Trophoblast cell (in vitro differentiated cells and primary cell): ENCODE results near the gene GNG12.
"Not testable (repeated sequence)": the region's sequence is repeated elsewhere in the genome, so short reads cannot be mapped to it uniquely, and the experiment has no call there.

Experiments
- DNase-seq, 2 donors: peaks; one replicate each; pipeline ENCODE4 v3.0.0-alpha.2; 2016
- H2AFZ ChIP-seq: 2 replicates; pipeline ENCODE4 v1.6.1; 2013; ENCODE audit warnings: low read length, moderate library complexity, mild to moderate bottlenecking; ENCODE audit not compliant: insufficient read depth, poor library complexity
- H2AK5ac ChIP-seq: 2 replicates; pipeline ENCODE4 v1.6.1; 2013; ENCODE audit warnings: mild to moderate bottlenecking, low read length
- H2BK120ac ChIP-seq: 2 replicates; pipeline ENCODE4 v1.6.1; 2013; ENCODE audit warnings: low read length, mild to moderate bottlenecking, moderate library complexity; ENCODE audit not compliant: insufficient read depth, poor library complexity
- H2BK12ac ChIP-seq: 2 replicates; pipeline ENCODE4 v1.6.1; 2013; ENCODE audit warnings: mild to moderate bottlenecking, low read length, moderate library complexity
- H2BK5ac ChIP-seq: 2 replicates; pipeline ENCODE4 v1.6.1; 2013; ENCODE audit warnings: low read length, low read depth, moderate library complexity, mild to moderate bottlenecking; ENCODE audit not compliant: poor library complexity
- H3K14ac ChIP-seq: 2 replicates; pipeline ENCODE4 v1.6.1; 2013; ENCODE audit warnings: mild to moderate bottlenecking, low read length
- H3K18ac ChIP-seq: 2 replicates; pipeline ENCODE4 v1.6.1; 2013; ENCODE audit warnings: mild to moderate bottlenecking, low read length
- H3K23ac ChIP-seq: 2 replicates; pipeline ENCODE4 v1.6.1; 2013; ENCODE audit warnings: low read length
- H3K27ac ChIP-seq: 2 replicates; pipeline ENCODE4 v1.5.1; 2013; ENCODE audit warnings: low read depth, mild to moderate bottlenecking, inconsistent platforms, low read length, moderate library complexity
- H3K27me3 ChIP-seq: 2 replicates; pipeline ENCODE4 v1.6.1; 2013; ENCODE audit warnings: inconsistent platforms, mild to moderate bottlenecking, low read length, moderate library complexity; ENCODE audit not compliant: insufficient read depth
- H3K36me3 ChIP-seq, 2 experiments: 1 replicate in 1 of 2; 2 replicates in 1 of 2; pipeline ENCODE4 v1.6.1; 2013; ENCODE audit warnings: low read length in 2 of 2, mild to moderate bottlenecking in 2 of 2, moderate library complexity in 1 of 2; ENCODE audit not compliant: insufficient read depth in 2 of 2, control insufficient read depth in 1 of 2
- H3K4ac ChIP-seq: 2 replicates; pipeline ENCODE4 v1.6.1; 2013; ENCODE audit warnings: low read depth, mild to moderate bottlenecking, low read length, moderate library complexity
- H3K4me1 ChIP-seq, 2 experiments: 1 replicate in 1 of 2; 2 replicates in 1 of 2; pipeline ENCODE4 v1.6.1; 2013; ENCODE audit warnings: low read length in 2 of 2, mild to moderate bottlenecking in 2 of 2, moderate library complexity in 1 of 2; ENCODE audit not compliant: insufficient read depth in 2 of 2, control insufficient read depth in 1 of 2
- H3K4me2 ChIP-seq: 2 replicates; pipeline ENCODE4 v1.6.1; 2013; ENCODE audit warnings: inconsistent platforms, mild to moderate bottlenecking, low read length, moderate library complexity
- H3K4me3 ChIP-seq: 2 replicates; pipeline ENCODE4 v1.5.1; 2013; ENCODE audit warnings: mild to moderate bottlenecking, low read depth, low read length, inconsistent platforms
- H3K79me1 ChIP-seq: one replicate; pipeline ENCODE4 v1.6.1; 2013; ENCODE audit warnings: low read length
- H3K79me2 ChIP-seq: 2 replicates; pipeline ENCODE4 v1.6.1; 2013; ENCODE audit warnings: low read length, mild to moderate bottlenecking; ENCODE audit not compliant: control insufficient read depth, insufficient read depth, poor library complexity
- H3K9ac ChIP-seq: 2 replicates; pipeline ENCODE4 v1.6.1; 2013; ENCODE audit warnings: mild to moderate bottlenecking, low read length
- H3K9me3 ChIP-seq: 2 replicates; pipeline ENCODE4 v1.6.1; 2013; ENCODE audit warnings: low read depth, mild to moderate bottlenecking, control low read depth, inconsistent platforms, low read length; ENCODE audit not compliant: insufficient read depth
- H4K12ac ChIP-seq: 2 replicates; pipeline ENCODE4 v1.6.1; 2013; ENCODE audit warnings: low read depth, mild to moderate bottlenecking, low read length, moderate library complexity
- H4K8ac ChIP-seq: 2 replicates; pipeline ENCODE4 v1.6.1; 2013; ENCODE audit warnings: low read depth, mild to moderate bottlenecking, low read length, moderate library complexity
- H4K91ac ChIP-seq: one replicate; pipeline ENCODE4 v1.6.1; 2013; ENCODE audit warnings: low read depth, mild to moderate bottlenecking, low read length, moderate library complexity
- WGBS: extraction: QIAGEN DNeasy Blood & Tissue Kit; methylation state at CpG from one replicate; pipeline ENCODE4 v1.1.7; 2013; ENCODE audit warnings: missing lambda C conversion rate; ENCODE audit not compliant: insufficient read length, insufficient coverage; ENCODE audit errors: extremely low coverage; 5-methylcytosine and 5-hydroxymethylcytosine counted together

GNG12 gene

GRCh38 chr1:67731322-67731721 lies 101.9 kb downstream of the GNG12 start:
- H2BK5ac ChIP-seq, result no peak overlapping the region
- no peak overlapping the region for H2BK12ac ChIP-seq
- H2AFZ ChIP-seq, result no peak overlapping the region
- no peaks in the 10 kb centered on the region for H3K9me3 ChIP-seq
- peak overlapping the region; percentile 48 for H3K23ac ChIP-seq
- no peak overlapping the region for H3K14ac ChIP-seq
- H3K27me3 ChIP-seq, result no peaks in the 10 kb centered on the region
- H3K4me3 ChIP-seq, result no peak overlapping the region
- H3K9ac ChIP-seq, result no peak overlapping the region
- no peak for DNase-seq
- no peak overlapping the region for H4K12ac ChIP-seq
- no peak overlapping the region for H3K4ac ChIP-seq
- H3K79me2 ChIP-seq, result no peaks in the 10 kb centered on the region
- H2AK5ac ChIP-seq, result no peak overlapping the region
- H3K27ac ChIP-seq, result no peak overlapping the region
- no peak overlapping the region for H3K4me2 ChIP-seq
- no peak overlapping the region for H3K18ac ChIP-seq
- no peaks in the 10 kb centered on the region for H3K36me3 ChIP-seq
- H4K91ac ChIP-seq, result no peak overlapping the region
- H2BK120ac ChIP-seq, result no peak overlapping the region
- peaks cover 2% of the 10 kb centered on the region for H3K79me1 ChIP-seq
- no peak overlapping the region for H4K8ac ChIP-seq
- WGBS, result no CpG with 5 or more reads among the region's 2 CpGs
- H3K4me1 ChIP-seq, result peaks cover 8% of the 10 kb centered on the region in 2 experiments

DNA sequence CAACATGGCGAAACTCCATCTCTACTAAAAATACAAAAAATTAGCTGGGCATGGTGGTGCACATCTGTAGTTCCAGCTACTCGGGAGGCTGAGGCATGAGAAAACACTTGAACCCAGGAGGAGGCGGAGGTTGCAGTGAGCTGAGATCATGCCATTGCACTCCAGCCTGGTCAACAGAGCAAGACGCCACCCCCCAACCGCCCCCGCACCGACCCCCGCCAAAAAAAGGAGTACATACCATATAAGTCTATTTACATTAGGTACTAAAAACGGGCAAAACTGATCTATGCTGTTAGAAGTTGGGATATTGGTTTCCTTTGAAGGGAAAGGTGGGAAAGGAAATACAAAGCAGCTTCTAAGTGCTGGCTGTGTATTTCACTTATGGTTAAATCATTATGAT lies 103.0 kb downstream of the GNG12 start:
- not testable (repeated sequence) for H3K79me1 ChIP-seq, H3K36me3 ChIP-seq, H2BK5ac ChIP-seq, H3K4me2 ChIP-seq, H3K27me3 ChIP-seq, H4K8ac ChIP-seq, H2AK5ac ChIP-seq, H3K9me3 ChIP-seq, H3K79me2 ChIP-seq, H3K9ac ChIP-seq, H4K12ac ChIP-seq, H3K23ac ChIP-seq, H3K27ac ChIP-seq, DNase-seq, H2BK120ac ChIP-seq, H3K4me3 ChIP-seq, H3K18ac ChIP-seq, H3K4ac ChIP-seq, H2BK12ac ChIP-seq, H2AFZ ChIP-seq, H3K4me1 ChIP-seq, H4K91ac ChIP-seq, H3K14ac ChIP-seq
- WGBS, result no CpG with 5 or more reads among the region's 9 CpGs

DNA sequence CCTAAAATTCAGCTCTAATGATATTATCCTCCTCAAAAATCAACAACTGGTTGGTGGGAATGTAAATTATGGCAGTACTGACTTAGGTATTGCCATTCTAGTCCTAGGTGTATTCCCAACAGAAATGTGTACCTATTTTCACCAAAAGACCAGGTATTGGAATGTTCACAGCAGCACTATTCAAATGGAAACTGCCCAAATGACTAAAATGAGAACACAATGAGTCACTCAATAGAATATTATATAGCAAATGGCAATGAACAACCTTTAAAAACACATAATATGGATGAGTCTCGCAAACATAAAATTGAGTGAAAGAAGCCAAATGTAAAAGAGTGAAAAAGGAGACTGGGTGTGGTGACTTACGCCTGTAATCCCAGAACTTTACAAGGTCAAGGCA lies 103.4 kb downstream of the GNG12 start:
- Histone ChIP-seq H4K12ac (no peak overlapping the region), H2AK5ac (no peak overlapping the region), H4K91ac (no peak overlapping the region), H3K23ac (no peak overlapping the region), H3K18ac (no peak overlapping the region), H3K79me2 (no peaks in the 10 kb centered on the region), H3K4ac (no peak overlapping the region), H3K4me2 (no peak overlapping the region), H3K27ac (no peak overlapping the region), H3K9me3 (no peaks in the 10 kb centered on the region), H2BK120ac (no peak overlapping the region), H3K79me1 (peaks cover 2% of the 10 kb centered on the region), H3K27me3 (no peaks in the 10 kb centered on the region), H3K9ac (no peak overlapping the region), H2BK12ac (no peak overlapping the region), H3K4me3 (no peak overlapping the region), H2BK5ac (no peak overlapping the region), H2AFZ (no peak overlapping the region), H3K36me3 (no peaks in the 10 kb centered on the region), H4K8ac (no peak overlapping the region), H3K14ac (no peak overlapping the region), H3K4me1 (peaks cover 2 to 5% of the 10 kb centered on the region in 2 experiments)
- WGBS, result no CpG with 5 or more reads among the region's 2 CpGs
- DNase-seq, result no peak

GRCh38 chr1:67726224-67726623 lies 107.0 kb downstream of the GNG12 start:
- H4K91ac ChIP-seq, result no peak overlapping the region
- H2AK5ac ChIP-seq, result no peak overlapping the region
- H3K79me1 ChIP-seq, result no peaks in the 10 kb centered on the region
- H3K9ac ChIP-seq, result no peak overlapping the region
- H2AFZ ChIP-seq, result no peak overlapping the region
- no peak overlapping the region for H3K14ac ChIP-seq
- no peaks in the 10 kb centered on the region for H3K4me1 ChIP-seq
- no peak overlapping the region for H3K4ac ChIP-seq
- DNase-seq, result no peak
- no peaks in the 10 kb centered on the region for H3K79me2 ChIP-seq
- H2BK120ac ChIP-seq, result no peak overlapping the region
- H4K12ac ChIP-seq, result no peak overlapping the region
- no peak overlapping the region for H4K8ac ChIP-seq
- H3K9me3 ChIP-seq, result no peaks in the 10 kb centered on the region
- no peak overlapping the region for H2BK12ac ChIP-seq
- no peak overlapping the region for H3K4me3 ChIP-seq
- no peak overlapping the region for H3K4me2 ChIP-seq
- H3K18ac ChIP-seq, result no peak overlapping the region
- H3K23ac ChIP-seq, result no peak overlapping the region
- H3K36me3 ChIP-seq, result no peaks in the 10 kb centered on the region
- H3K27me3 ChIP-seq, result no peaks in the 10 kb centered on the region
- no peak overlapping the region for H3K27ac ChIP-seq
- no peak overlapping the region for H2BK5ac ChIP-seq
